Measurements from ENCODE around the gene SLC35G2. TPM values are rescaled to one million over a fixed set of nuclear protein-coding genes. Genes with fewer than 3 reads are reported as not detected.

Gene SLC35G2
- total and polyA plus RNA-seq, 2 donors (not counting 3 experiments of a cell fraction or from before 2014, with no cell fraction given): 19.4 to 23.9 TPM

- no peak for FAIRE-seq
- Histone ChIP-seq H3K9ac (replicated peaks; ENCODE audit: extremely low read depth, insufficient read depth, low read length) (no peak overlapping the region), H3K79me2 (ENCODE audit: control insufficient read depth, insufficient read depth, low read length) (peaks cover 98% of the 10 kb centered on the region), H3K4me1 (ENCODE audit: control insufficient read depth, extremely low read depth, insufficient read depth, low read length) (peaks cover 29% of the 10 kb centered on the region), H2AFZ (ENCODE audit: low read depth, low read length) (no peak overlapping the region), H4K20me1 (replicated peaks; ENCODE audit: control insufficient read depth, extremely low read depth, insufficient read depth, low read length) (no peaks in the 10 kb centered on the region), H3K4me3 (replicated peaks in 1 of 3; ENCODE audit: insufficient read depth in 1 of 3, low read depth in 1 of 3, low read length in 3 of 3) (no peak overlapping the region), H3K4me2 (ENCODE audit: insufficient read depth, low read length) (no peak overlapping the region), H3K27me3 (ENCODE audit: control insufficient read depth in 2 of 2, insufficient read depth in 2 of 2, low read length in 2 of 2) (no peaks in the 10 kb centered on the region), H3K27ac (ENCODE audit: insufficient read depth, low read depth, low read length) (no peak overlapping the region), H3K36me3 (ENCODE audit: control insufficient read depth in 2 of 2, extremely low read depth in 1 of 2, insufficient read depth in 2 of 2, low read length in 2 of 2) (no peaks in the 10 kb centered on the region), H3K9me1 (replicated peaks; ENCODE audit: control insufficient read depth, extremely low read depth, insufficient read depth, low read length) (no peaks in the 10 kb centered on the region), H3K9me3 (replicated peaks; ENCODE audit: control insufficient read depth, insufficient read depth, low read length) (no peaks in the 10 kb centered on the region)
- no peak for DNase-seq (ENCODE audit: low read depth, low spot score)
- intact Hi-C loops (cut with micrococcal nuclease): no loop called here
- ChIA-PET CTCF (no interaction called here), POLR2A (interaction anchor here (0.7 kb wide), 1 partner anchor 54 kb away, joined by 7 read pairs; no protein-coding TSS in a partner anchor)
- TF ChIP-seq POLR2A (IDR thresholded peaks at IDR 0.05; ENCODE audit: low read depth, low read length) (no peak), GATA2 (IDR thresholded peaks at IDR 0.05; ENCODE audit: insufficient read depth, insufficient read length, low read depth, low read length) (no peak), POLR2AphosphoS5 (IDR thresholded peaks at IDR 0.05; ENCODE audit: insufficient read depth, low read depth, low read length) (no peak)
- no TSS peak for BruUV-seq (replicated peaks)
- dilution Hi-C loops (cut with MboI; ENCODE audit: extremely low pct_ligation_motif_present, low sequenced_read_pairs): no loop called here
Observed at GRCh38 chr3:136904746-136905145, 85.8 kb downstream of the SLC35G2 start.

Other genes with a start within 250 kb of the SLC35G2 start
- gene STAG1, start 66.7 kb upstream of the SLC35G2 start, total RNA-seq: 40.6 and 42.1 TPM in 2 replicates
- gene STAG1, start 66.7 kb upstream of the SLC35G2 start, polyA plus RNA-seq: 5.0 and 7.4 TPM in 2 replicates
- gene NCK1, start 43.1 kb downstream of the SLC35G2 start, total RNA-seq: 45.1 and 52.2 TPM in 2 replicates
- gene NCK1, start 43.1 kb downstream of the SLC35G2 start, polyA plus RNA-seq: 13.6 and 19.3 TPM in 2 replicates
- 1.6 and 2.5 TPM in 2 replicates for gene IL20RB, start 138.9 kb downstream of the SLC35G2 start, total RNA-seq
- gene IL20RB, start 138.9 kb downstream of the SLC35G2 start, polyA plus RNA-seq: 0.65 and 0.79 TPM in 2 replicates

All from endothelial cell of umbilical vein (primary cell).